ENCODE results near the gene MAD1L1. TPM values are rescaled to one million over a fixed set of nuclear protein-coding genes. Genes with fewer than 3 reads are reported as not detected.

The MAD1L1 gene
- total and polyA plus RNA-seq, 4 donors: 12.8 to 20.7 (median 16.5) TPM

DNA sequence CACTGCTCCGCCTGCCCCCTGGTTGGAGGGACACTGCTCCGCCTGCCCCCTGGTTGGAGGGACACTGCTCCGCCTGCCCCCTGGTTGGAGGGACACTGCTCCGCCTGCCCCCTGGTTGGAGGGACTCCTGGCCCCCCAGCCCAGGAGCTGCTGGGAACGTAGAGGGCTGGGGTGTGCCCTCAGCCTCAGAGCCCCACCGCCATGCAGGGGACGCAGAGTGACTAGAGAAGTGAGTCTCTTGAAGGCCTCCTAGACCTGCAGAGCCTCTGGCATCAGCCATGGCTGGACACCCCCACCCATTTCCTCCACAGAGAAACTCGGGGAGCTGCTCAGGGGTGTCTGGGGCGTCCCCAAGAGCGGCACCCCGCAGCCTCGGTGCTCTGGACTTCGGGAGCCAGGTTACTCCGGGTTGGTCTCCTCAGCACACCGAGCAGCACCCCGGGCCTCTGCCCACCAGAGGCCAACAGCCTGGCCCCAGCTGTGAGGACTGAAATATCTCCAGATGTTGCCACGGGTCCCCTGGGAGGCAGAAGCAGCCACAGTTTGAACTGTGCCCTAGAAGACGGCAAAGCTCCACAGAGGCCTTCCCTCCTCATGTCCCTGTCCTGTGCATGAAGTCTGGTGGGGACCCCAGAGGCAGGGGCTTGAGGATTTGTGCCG, 370.8 kb downstream of the MAD1L1 start:
- 47% methylated on average over 17 of the region's 19 CpGs for WGBS
- DNase-seq (ENCODE audit: low spot score): no peak

More for the DNA sequence above, 370.8 kb downstream of the MAD1L1 start:
- H3K36me3 ChIP-seq (ENCODE audit: control insufficient read depth in 4 of 4, insufficient read depth in 3 of 4, low read depth in 1 of 4, low read length in 3 of 4): no peaks in the 10 kb centered on the region
- peak overlapping the region; percentile 39 to 71 (median 70) for H3K4me3 ChIP-seq (ENCODE audit: low read depth in 1 of 3, low read length in 3 of 3)
- no peaks in the 10 kb centered on the region for H3K9me3 ChIP-seq (ENCODE audit: control insufficient read depth in 4 of 4, low read length in 3 of 4)
- peak overlapping the region in 1 of 2 donors; percentile 86 for H3K9ac ChIP-seq (ENCODE audit: low read depth in 1 of 2, low read length in 2 of 2)
- peaks cover 0 to 12% (median 7%) of the 10 kb centered on the region in 4 donors for H3K4me1 ChIP-seq (ENCODE audit: control insufficient read depth in 4 of 4, insufficient read depth in 4 of 4, low read length in 3 of 4)
- peak; percentile 5 for TF ChIP-seq FOXA1 (IDR thresholded peaks at IDR 0.05)
- TF ChIP-seq TAF1 (conservative IDR thresholded peaks at IDR 0.05): no peak
- no peak for TF ChIP-seq HNF4G (IDR thresholded peaks at IDR 0.05)
- no peak for TF ChIP-seq ATF3 (IDR thresholded peaks at IDR 0.05)
- TF ChIP-seq SP1 (IDR thresholded peaks at IDR 0.05): peak; percentile 22
- TF ChIP-seq, protein P1, sequence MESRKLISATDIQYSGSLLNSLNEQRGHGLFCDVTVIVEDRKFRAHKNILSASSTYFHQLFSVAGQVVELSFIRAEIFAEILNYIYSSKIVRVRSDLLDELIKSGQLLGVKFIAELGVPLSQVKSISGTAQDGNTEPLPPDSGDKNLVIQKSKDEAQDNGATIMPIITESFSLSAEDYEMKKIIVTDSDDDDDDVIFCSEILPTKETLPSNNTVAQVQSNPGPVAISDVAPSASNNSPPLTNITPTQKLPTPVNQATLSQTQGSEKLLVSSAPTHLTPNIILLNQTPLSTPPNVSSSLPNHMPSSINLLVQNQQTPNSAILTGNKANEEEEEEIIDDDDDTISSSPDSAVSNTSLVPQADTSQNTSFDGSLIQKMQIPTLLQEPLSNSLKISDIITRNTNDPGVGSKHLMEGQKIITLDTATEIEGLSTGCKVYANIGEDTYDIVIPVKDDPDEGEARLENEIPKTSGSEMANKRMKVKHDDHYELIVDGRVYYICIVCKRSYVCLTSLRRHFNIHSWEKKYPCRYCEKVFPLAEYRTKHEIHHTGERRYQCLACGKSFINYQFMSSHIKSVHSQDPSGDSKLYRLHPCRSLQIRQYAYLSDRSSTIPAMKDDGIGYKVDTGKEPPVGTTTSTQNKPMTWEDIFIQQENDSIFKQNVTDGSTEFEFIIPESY (IDR thresholded peaks at IDR 0.05): no peak
- TF ChIP-seq REST (IDR thresholded peaks at IDR 0.05): peak; percentile 61
- TF ChIP-seq YY1 (IDR thresholded peaks at IDR 0.05): peak; percentile 49
- no peak for TF ChIP-seq JUND (IDR thresholded peaks at IDR 0.05)
- no peak for TF ChIP-seq CTCF (IDR thresholded peaks at IDR 0.05; ENCODE audit: low read depth, low read length, missing input control)
- TF ChIP-seq RXRA (IDR thresholded peaks at IDR 0.05): no peak
- no peak for TF ChIP-seq RAD21 (IDR thresholded peaks at IDR 0.05)
- TF ChIP-seq GABPA (IDR thresholded peaks at IDR 0.05 in 1 of 2, conservative IDR thresholded peaks at IDR 0.05 in 1 of 2): no peak
- no peak for TF ChIP-seq NR2F2 (IDR thresholded peaks at IDR 0.05)
- no peak for TF ChIP-seq FOXA2 (IDR thresholded peaks at IDR 0.05)
- TF ChIP-seq EGR1 (IDR thresholded peaks at IDR 0.05; ENCODE audit: low read depth in 2 of 2): no peak
- TF ChIP-seq HNF4A (conservative IDR thresholded peaks at IDR 0.05): no peak
- TF ChIP-seq MAX (IDR thresholded peaks at IDR 0.05): no peak
- H3K27ac ChIP-seq (ENCODE audit: low read depth in 1 of 2, low read length in 2 of 2): peak overlapping the region; percentile 28 to 44
- H3K27me3 ChIP-seq (ENCODE audit: control insufficient read depth in 4 of 4, insufficient read depth in 4 of 4, low read length in 3 of 4): no peaks in the 10 kb centered on the region
